AG10803 (cell line): ENCODE results near the gene PHACTR2.
"Not testable (repeated sequence)": the region's sequence is repeated elsewhere in the genome, so short reads cannot be mapped to it uniquely, and the experiment has no call there.

ENCODE experiments used
- DNase-seq: peaks from one replicate; pipeline ENCODE4 v3.0.0; 2010; ENCODE audit warnings: low read depth
- H3K4me3 ChIP-seq: 2 replicates; pipeline ENCODE4 v1.5.1; 2011; ENCODE audit warnings: mild to moderate bottlenecking, low read length, control low read depth
- TF ChIP-seq, protein P1 (sequence below): conservative IDR thresholded peaks from 2 replicates; pipeline ENCODE4 v1.5.1; 2011; ENCODE audit warnings: mild to moderate bottlenecking, low read length, control low read depth, inconsistent platforms

The PHACTR2 gene

DNA sequence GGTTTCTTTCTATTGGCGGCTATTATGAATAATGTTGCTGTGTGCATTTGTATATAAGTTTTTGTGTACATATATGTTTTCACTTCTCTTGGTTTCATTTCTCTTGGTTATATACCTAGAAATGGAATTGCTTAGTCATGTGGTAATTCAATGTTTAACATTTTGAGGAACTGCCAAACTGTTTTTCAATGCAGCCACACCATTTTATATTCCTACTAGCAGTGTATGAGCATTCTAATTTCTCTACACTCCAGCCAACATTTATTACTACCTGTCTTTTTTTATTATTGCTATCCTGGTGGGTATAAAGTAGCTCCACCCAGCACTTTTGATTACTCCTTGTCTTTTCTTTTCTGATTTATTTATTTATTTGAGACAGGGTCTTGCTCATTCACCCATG is 54.8 kb downstream of the PHACTR2 start:
- TF ChIP-seq, protein P1, sequence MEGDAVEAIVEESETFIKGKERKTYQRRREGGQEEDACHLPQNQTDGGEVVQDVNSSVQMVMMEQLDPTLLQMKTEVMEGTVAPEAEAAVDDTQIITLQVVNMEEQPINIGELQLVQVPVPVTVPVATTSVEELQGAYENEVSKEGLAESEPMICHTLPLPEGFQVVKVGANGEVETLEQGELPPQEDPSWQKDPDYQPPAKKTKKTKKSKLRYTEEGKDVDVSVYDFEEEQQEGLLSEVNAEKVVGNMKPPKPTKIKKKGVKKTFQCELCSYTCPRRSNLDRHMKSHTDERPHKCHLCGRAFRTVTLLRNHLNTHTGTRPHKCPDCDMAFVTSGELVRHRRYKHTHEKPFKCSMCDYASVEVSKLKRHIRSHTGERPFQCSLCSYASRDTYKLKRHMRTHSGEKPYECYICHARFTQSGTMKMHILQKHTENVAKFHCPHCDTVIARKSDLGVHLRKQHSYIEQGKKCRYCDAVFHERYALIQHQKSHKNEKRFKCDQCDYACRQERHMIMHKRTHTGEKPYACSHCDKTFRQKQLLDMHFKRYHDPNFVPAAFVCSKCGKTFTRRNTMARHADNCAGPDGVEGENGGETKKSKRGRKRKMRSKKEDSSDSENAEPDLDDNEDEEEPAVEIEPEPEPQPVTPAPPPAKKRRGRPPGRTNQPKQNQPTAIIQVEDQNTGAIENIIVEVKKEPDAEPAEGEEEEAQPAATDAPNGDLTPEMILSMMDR, result no peak
- DNase-seq, result no peak
- H3K4me3 ChIP-seq, result no peak overlapping the region

DNA sequence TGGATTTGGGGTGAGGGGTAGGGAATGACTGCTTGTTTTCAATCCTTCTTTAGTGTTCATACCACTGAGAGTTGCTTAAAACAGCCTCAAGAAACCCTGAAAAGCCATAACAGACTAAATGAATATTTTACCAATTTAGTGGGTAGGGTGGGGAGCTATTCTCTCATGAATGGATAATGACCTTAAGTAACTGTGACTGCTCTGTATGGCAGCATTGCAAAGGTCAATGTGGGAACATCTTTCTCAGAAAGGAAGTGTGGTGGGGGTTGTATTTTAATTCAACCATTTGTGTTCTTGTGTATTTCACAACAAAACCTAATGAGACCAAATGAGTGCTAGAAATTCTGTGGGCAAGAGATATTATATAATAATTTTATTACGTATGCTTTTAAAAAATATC is 55.7 kb downstream of the PHACTR2 start:
- no peak for DNase-seq
- H3K4me3 ChIP-seq, result no peak overlapping the region
- TF ChIP-seq, protein P1, result no peak

DNA sequence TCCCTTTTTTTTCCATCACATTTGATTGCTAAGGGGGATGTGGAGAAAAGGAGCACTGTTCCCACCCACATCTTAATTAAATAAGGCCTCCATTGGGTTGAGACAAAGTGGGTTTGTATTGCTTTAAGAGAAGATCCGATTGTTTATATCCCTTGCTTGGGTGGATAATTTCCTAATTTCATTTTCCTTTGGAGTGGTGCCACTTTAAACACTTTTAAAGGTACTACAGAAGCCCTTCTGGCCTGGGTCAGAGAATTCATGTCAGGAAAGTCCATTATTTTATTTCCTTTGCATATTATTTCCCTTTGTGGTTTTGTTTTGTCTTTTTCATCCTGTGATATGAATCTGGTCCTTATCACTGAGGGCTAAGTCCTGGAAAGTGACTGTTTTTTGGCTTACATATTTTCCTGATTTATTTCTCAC is 56.9 kb downstream of the PHACTR2 start:
- DNase-seq, result no peak
- no peak overlapping the region for H3K4me3 ChIP-seq
- TF ChIP-seq, protein P1, result no peak

DNA sequence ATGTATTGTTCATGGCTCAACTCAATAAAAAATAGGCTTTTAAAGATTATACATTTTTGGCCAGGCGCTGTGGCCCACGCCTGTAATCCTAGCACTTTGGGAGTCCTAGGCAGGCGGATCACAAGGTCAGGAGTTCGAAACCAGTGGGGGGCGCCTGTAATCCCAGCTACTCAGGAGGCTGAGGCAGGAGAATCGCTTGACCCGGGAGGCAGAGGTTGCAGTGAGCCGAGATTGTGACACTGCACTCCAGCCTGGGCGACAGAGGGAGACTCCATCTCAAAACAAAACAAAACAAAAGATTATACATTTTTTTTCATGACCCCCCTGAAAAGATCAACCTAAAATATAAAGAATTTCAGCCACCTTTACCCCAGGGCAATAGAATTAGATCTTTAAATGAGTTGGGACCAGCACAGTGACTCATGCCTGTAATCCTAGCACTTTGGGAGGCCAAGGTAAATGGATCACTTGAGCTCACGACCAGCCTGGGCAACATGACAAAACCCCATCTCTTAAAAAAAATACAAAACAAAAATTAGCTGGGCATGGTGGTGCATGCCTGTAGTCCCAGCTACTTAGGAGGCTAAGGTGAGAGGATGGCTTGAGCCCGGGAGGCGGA is 60.4 kb downstream of the PHACTR2 start:
- not testable (repeated sequence) for H3K4me3 ChIP-seq, DNase-seq

DNA sequence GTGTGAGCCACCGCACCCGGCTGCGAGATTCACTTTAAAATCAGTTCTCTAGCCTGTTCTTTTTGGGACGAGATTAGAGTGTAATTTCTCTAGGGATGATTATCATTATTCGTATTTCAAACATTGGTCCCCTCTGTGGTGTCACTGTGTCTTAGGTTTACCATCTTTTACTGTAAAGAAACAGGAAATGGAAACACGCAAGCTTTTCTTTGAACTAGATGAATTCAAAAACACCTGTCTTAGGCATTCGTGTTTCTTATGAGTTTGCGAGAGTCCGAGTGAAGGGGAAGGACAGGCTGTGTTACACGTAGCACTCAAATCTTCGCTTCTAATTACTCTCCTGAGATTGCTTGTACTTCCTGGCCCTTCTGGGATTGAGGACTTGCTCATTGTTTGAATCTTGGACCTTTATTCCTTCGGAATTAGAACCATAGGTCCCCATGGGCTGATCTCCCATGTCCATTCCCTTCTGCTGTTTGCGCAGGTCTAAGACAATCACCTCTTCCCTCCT is 61.6 kb downstream of the PHACTR2 start:
- TF ChIP-seq, protein P1, result no peak
- H3K4me3 ChIP-seq, result no peak overlapping the region
- no peak for DNase-seq

DNA sequence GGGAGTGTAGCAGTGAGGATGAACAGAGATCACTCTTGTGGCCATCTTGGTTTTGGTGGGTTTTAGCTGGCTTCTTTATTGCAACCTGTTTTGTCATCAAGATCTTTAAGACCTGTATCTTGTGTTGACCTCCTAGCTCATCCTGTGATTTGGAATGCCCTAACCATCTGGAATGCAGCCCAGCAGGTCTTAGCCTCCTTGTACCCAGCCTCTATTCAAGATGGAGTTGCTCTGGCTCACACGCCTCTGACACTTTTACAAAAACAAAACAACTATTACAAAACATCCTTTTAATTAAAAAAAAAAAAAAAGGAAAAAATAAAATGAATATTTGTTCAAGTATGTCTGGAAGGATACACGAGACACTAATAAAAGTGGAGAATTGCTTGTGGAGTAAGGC is 62.4 kb downstream of the PHACTR2 start:
- no peak overlapping the region for H3K4me3 ChIP-seq
- TF ChIP-seq, protein P1, result no peak

DNA sequence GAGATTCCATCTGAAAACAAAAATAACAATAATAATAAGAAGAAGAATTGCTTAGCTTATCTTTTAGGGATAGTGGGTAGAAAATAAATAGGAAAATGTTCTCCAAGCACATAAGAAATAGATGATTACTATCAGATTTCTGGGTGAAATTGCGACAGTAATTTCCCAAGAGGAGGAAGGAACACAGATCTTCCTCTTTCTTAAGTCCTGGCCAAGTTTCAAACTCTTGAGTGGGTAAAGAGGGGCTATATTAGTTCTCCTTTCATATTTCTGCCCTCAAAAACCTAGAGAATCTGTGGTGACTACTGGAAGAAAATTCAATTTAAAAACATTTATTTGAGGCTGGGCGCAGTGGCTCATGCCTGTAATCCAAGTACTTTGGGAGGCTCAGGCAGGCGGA is 63.7 kb downstream of the PHACTR2 start:
- no peak overlapping the region for H3K4me3 ChIP-seq
- no peak for DNase-seq
- TF ChIP-seq, protein P1, result no peak

More for the DNA sequence above, 62.4 kb downstream of the PHACTR2 start:
- no peak for DNase-seq
